Embryonic facial prominence (tissue), 1 donor: Measurements from ENCODE around the gene SUGCT.

Experiments used
- DNase-seq: peaks from one replicate; pipeline ENCODE4 v3.0.0-alpha.2; 2016; ENCODE audit errors: extremely low spot score

The SUGCT gene

GRCh38 chr7:40763319-40764287, 628.8 kb downstream of the SUGCT start:
- no peak for DNase-seq

GRCh38 chr7:40765639-40766038, 630.8 kb downstream of the SUGCT start:
- no peak for DNase-seq

- DNase-seq, result no peak
Observed at GRCh38 chr7:40772096-40772495, 637.3 kb downstream of the SUGCT start.

- no peak for DNase-seq
Observed at GRCh38 chr7:40773656-40774055, 638.9 kb downstream of the SUGCT start.

GRCh38 chr7:40775877-40776276, 641.1 kb downstream of the SUGCT start:
- no peak for DNase-seq

- DNase-seq, result no peak
Observed at GRCh38 chr7:40777730-40778312, 643.0 kb downstream of the SUGCT start.

GRCh38 chr7:40780460-40780859, 645.7 kb downstream of the SUGCT start:
- no peak for DNase-seq

GRCh38 chr7:40782836-40783235, 648.0 kb downstream of the SUGCT start:
- no peak for DNase-seq

- no peak for DNase-seq
Observed at GRCh38 chr7:40784176-40784575, 649.4 kb downstream of the SUGCT start.

GRCh38 chr7:40786909-40787308, 652.1 kb downstream of the SUGCT start:
- DNase-seq, result no peak

- DNase-seq, result no peak
Observed at GRCh38 chr7:40793132-40793531, 658.3 kb downstream of the SUGCT start.

GRCh38 chr7:40795607-40796006, 660.8 kb downstream of the SUGCT start:
- no peak for DNase-seq

- DNase-seq, result no peak
Observed at GRCh38 chr7:40796723-40797122, 661.9 kb downstream of the SUGCT start.

- DNase-seq, result no peak
Observed at GRCh38 chr7:40798613-40799012, 663.8 kb downstream of the SUGCT start.

GRCh38 chr7:40799493-40800403, 664.9 kb downstream of the SUGCT start:
- no peak for DNase-seq

GRCh38 chr7:40800771-40801170, 666.0 kb downstream of the SUGCT start:
- no peak for DNase-seq

GRCh38 chr7:40802497-40802896, 667.7 kb downstream of the SUGCT start:
- DNase-seq, result no peak

GRCh38 chr7:40804477-40805215, 669.8 kb downstream of the SUGCT start:
- DNase-seq, result no peak

GRCh38 chr7:40805361-40805760, 670.6 kb downstream of the SUGCT start:
- no peak for DNase-seq

GRCh38 chr7:40808378-40808942, 673.7 kb downstream of the SUGCT start:
- DNase-seq, result no peak

GRCh38 chr7:40810274-40810673, 675.5 kb downstream of the SUGCT start:
- no peak for DNase-seq
